Inflammatory macrophage (primary cell): ENCODE results near the gene EDN2.

ENCODE experiments used
- DNase-seq, 2 donors: peaks; one replicate each; pipeline ENCODE4 v3.0.0-alpha.2; 2020 to 2022

Gene EDN2

GRCh38 chr1:41497461-41498030 is 13.1 kb upstream of the EDN2 start:
- DNase-seq = no peak

GRCh38 chr1:41497056-41497440 is 12.6 kb upstream of the EDN2 start:
- no peak for DNase-seq

- DNase-seq = peak; percentile 45 to 68
Measured at GRCh38 chr1:41496080-41497055, 11.9 kb upstream of the EDN2 start.

GRCh38 chr1:41495210-41495948 is 10.9 kb upstream of the EDN2 start:
- peak; percentile 10 to 36 for DNase-seq

- no peak for DNase-seq
Measured at GRCh38 chr1:41494351-41495209, 10.1 kb upstream of the EDN2 start.

- no peak for DNase-seq
Measured at GRCh38 chr1:41493626-41494350, 9.3 kb upstream of the EDN2 start.

GRCh38 chr1:41493117-41493536 is 8.6 kb upstream of the EDN2 start:
- DNase-seq = no peak

- DNase-seq = peak; percentile 27 to 44
Measured at GRCh38 chr1:41492341-41492848, 7.9 kb upstream of the EDN2 start.

GRCh38 chr1:41490911-41491310 is 6.4 kb upstream of the EDN2 start:
- DNase-seq = no peak

- no peak for DNase-seq
Measured at GRCh38 chr1:41489561-41489960, 5.1 kb upstream of the EDN2 start.

GRCh38 chr1:41488040-41488951 is 3.8 kb upstream of the EDN2 start:
- DNase-seq = no peak

GRCh38 chr1:41487126-41488039 is 2.9 kb upstream of the EDN2 start:
- no peak for DNase-seq

GRCh38 chr1:41486371-41487125 is 2.1 kb upstream of the EDN2 start:
- DNase-seq = no peak

GRCh38 chr1:41486053-41486370 is 1.5 kb upstream of the EDN2 start:
- no peak for DNase-seq

GRCh38 chr1:41485605-41486004 is 1.1 kb upstream of the EDN2 start:
- no peak for DNase-seq

GRCh38 chr1:41483960-41484401 is 502 bp downstream of the EDN2 start:
- DNase-seq = no peak

GRCh38 chr1:41483001-41483850 is 1.3 kb downstream of the EDN2 start:
- DNase-seq = no peak
